Heart left ventricle (tissue), 16 donors: Measurements from ENCODE around the gene LRP1. TPM values are rescaled to one million over a fixed set of nuclear protein-coding genes. Genes with fewer than 3 reads are reported as not detected.
A peak's percentile ranks its signal among the peaks of the same experiment; 100 is the strongest.

Experiments
- ATAC-seq, 4 donors: fragments of 200-7000 bp; cut with Tn5 transposase; one replicate each; pipeline ENCODE4 v1.9.1; 2020 to 2022; ENCODE audit warnings: moderate library complexity in 4 of 4, mild to moderate bottlenecking in 3 of 4, moderate number of reproducible peaks in 1 of 4
- DNase-seq, 5 donors: peaks; one replicate each; pipeline ENCODE4 v3.0.0-alpha.2; 2020
- H3K27ac ChIP-seq, 12 donors: fragments of 200-600 bp; sonication (generic) in 4 of 12; one replicate each; pipeline versions ENCODE4 v1.5.0 to v1.8.0; 2016 to 2022; ENCODE audit warnings: mild to moderate bottlenecking in 2 of 12
- H3K27me3 ChIP-seq, 9 donors: fragments of 200-600 bp; sonication (generic) in 2 of 9; one replicate each; pipeline versions ENCODE4 v1.5.1 to v1.8.0; 2016 to 2022; ENCODE audit warnings: mild to moderate bottlenecking in 3 of 9
- H3K36me3 ChIP-seq, 9 donors: fragments of 200-600 bp; sonication (generic) in 2 of 9; one replicate each; pipeline versions ENCODE4 v1.5.0 to v1.8.0; 2018 to 2022; ENCODE audit warnings: mild to moderate bottlenecking in 2 of 9
- H3K4me1 ChIP-seq, 12 donors: fragments of 200-600 bp; sonication (generic) in 4 of 12; one replicate each; pipeline versions ENCODE4 v1.5.0 to v1.8.0; 2016 to 2022; ENCODE audit warnings: mild to moderate bottlenecking in 3 of 12
- H3K4me3 ChIP-seq, 12 donors: fragments of 200-600 bp; sonication (generic) in 4 of 12; one replicate each; pipeline versions ENCODE4 v1.5.0 to v1.8.0; 2017 to 2022; ENCODE audit warnings: mild to moderate bottlenecking in 9 of 12, moderate library complexity in 4 of 12
- H3K9me3 ChIP-seq, 12 donors: fragments of 200-600 bp; sonication (generic) in 4 of 12; one replicate each; pipeline versions ENCODE4 v1.5.0 to v1.8.0; 2016 to 2022; ENCODE audit warnings: mild to moderate bottlenecking in 1 of 12
- CTCF ChIP-seq, 12 donors: fragments of 200-600 bp; sonication (generic) in 4 of 12; IDR thresholded peaks; one replicate each; pipeline versions ENCODE4 v1.5.0 to v1.8.0; 2018 to 2022; ENCODE audit warnings: antibody characterized with exemption in 12 of 12, mild to moderate bottlenecking in 5 of 12
- POLR2A ChIP-seq, 2 donors: fragments of 450-650 bp; IDR thresholded peaks; one replicate each; pipeline ENCODE4 v1.6.1; 2017; ENCODE audit warnings: antibody characterized with exemption in 2 of 2, mild to moderate bottlenecking in 2 of 2, moderate library complexity in 2 of 2
- WGBS, 4 donors: extraction: QIAGEN DNeasy Blood & Tissue Kit in 2 of 4; methylation state at CpG; one replicate each; pipeline versions ENCODE4 v1.1.5 to v1.1.7; 2013 to 2018; 5-methylcytosine and 5-hydroxymethylcytosine counted together
- intact Hi-C, 10 donors: fragments of 100-400 bp; cut with DNase I; formaldehyde crosslinking; loops; one replicate each; pipeline versions ENCODE4 v1.11.1 to v1.14.2; 2022
- polyA plus RNA-seq, 2 donors: library from polyadenylated mRNA; stranded (reverse); fragments of 200-250 nt; gene quantifications; one replicate each; pipeline ENCODE4 v1.2.3, GENCODE V29; 2013
- total RNA-seq, 9 donors: library from RNA; depleted of rRNA in 2 of 9; stranded (reverse); fragments of >200 nt in 2 of 9; fragmentation: NEBNext Ultra II Directional in 3 of 9; extraction: Animal tissue kit (Norgen Biotek cat#: 25700) in 3 of 9; gene quantifications; one replicate each; pipeline versions ENCODE4 v1.1.0 to v1.2.4, GENCODE V29; 2016 to 2023
- donor health status: ischemic (EF 13 %, LVEDD 7.1; RV severe dilation, severe dysfunction).
- donor health status: healthy with polysubstance abuse.
- donor health status: DM: no; HTN: yes; CAD: no.
- donor health status: DM: no; HTN: no; CAD: no.
- donor health status: ischemic (EF 25% LVEDD 6.9; RV normal size, moderate dysfunction).
- donor health status: ischemic (EF 25% LVEDD 5.7; RV mildly dilated, moderate dysfunction).
- donor health status: healthy.
- donor health status: DM: yes; HTN: yes; CAD: no.
- donor health status: ischemic (EF 35%, LVEDD 5.7; RV mildly dilated, moderate dysfunction).
- donor health status: nonischemic (EF 11% LVEDD 7.7; RV severe dilation, severe dysfunction).
- donor health status: DM: yes; HTN: yes; CAD: no.
- donor health status: PGD.
- donor health status: ischemic (EF 29% LVEDD 5.4; RV normal size, mild dysfunction).
- donor health status: nonischemic (EF 23%, LVEDD 6.1; RV moderate dilation, normal function).

LRP1 gene
- total and polyA plus RNA-seq, 11 donors: 23.0 to 316 (median 69.0) TPM

GRCh38 chr12:57129321-57129842 is 1.1 kb downstream of the LRP1 start:
- Histone ChIP-seq H3K27ac (peak overlapping the region; percentile 92 to 100 (median 98)), H3K4me1 (peaks cover 6 to 63% (median 47%) of the 10 kb centered on the region in 12 donors), H3K9me3 (no peaks in the 10 kb centered on the region), H3K27me3 (no peaks in the 10 kb centered on the region), H3K36me3 (peaks cover 0 to 10% (median 0%) of the 10 kb centered on the region in 9 donors), H3K4me3 (peak overlapping the region; percentile 68 to 94 (median 79))
- DNase-seq: peak in 1 of 5 donors; percentile 42
- intact Hi-C loops: loop anchor here in 2 of 10 donors (2.0 to 5.0 kb wide), 2 partner anchors 45 to 108 kb away; a partner anchor contains a TSS
- TF ChIP-seq POLR2A (IDR thresholded peaks at IDR 0.05) (no peak), CTCF (IDR thresholded peaks at IDR 0.05) (no peak)
- 22 to 36% (median 31%) methylated on average over 10 to 12 of the region's 12 CpGs for WGBS, 4 donors
- no peak for ATAC-seq

GRCh38 chr12:57129889-57130288 is 1.6 kb downstream of the LRP1 start:
- peaks cover 10 to 68% (median 52%) of the 10 kb centered on the region in 12 donors for H3K4me1 ChIP-seq
- H3K27me3 ChIP-seq: no peaks in the 10 kb centered on the region
- intact Hi-C loops: loop anchor here in 2 of 10 donors (2.0 to 5.0 kb wide), 2 partner anchors 45 to 107 kb away; a partner anchor contains a TSS
- H3K27ac ChIP-seq: peak overlapping the region in 11 of 12 donors; percentile 92 to 100 (median 98)
- DNase-seq: peak in 2 of 5 donors; percentile 56 to 57
- peaks cover 0 to 10% (median 0%) of the 10 kb centered on the region in 9 donors for H3K36me3 ChIP-seq
- TF ChIP-seq POLR2A (IDR thresholded peaks at IDR 0.05): peak in 1 of 2 donors; percentile 11
- no peak for TF ChIP-seq CTCF (IDR thresholded peaks at IDR 0.05)
- ATAC-seq: peak in 2 of 4 donors; percentile 14 to 25
- peak overlapping the region; percentile 68 to 94 (median 79) for H3K4me3 ChIP-seq
- H3K9me3 ChIP-seq: no peaks in the 10 kb centered on the region

- Histone ChIP-seq H3K27me3 (no peaks in the 10 kb centered on the region), H3K4me3 (peak overlapping the region in 10 of 12 donors; percentile 69 to 94 (median 81)), H3K36me3 (peaks cover 0 to 10% (median 0%) of the 10 kb centered on the region in 9 donors), H3K27ac (peak overlapping the region in 11 of 12 donors; percentile 20 to 100 (median 97)), H3K4me1 (peaks cover 17 to 79% (median 62%) of the 10 kb centered on the region in 12 donors), H3K9me3 (no peaks in the 10 kb centered on the region)
- intact Hi-C loops: no loop called here
- DNase-seq: no peak
- TF ChIP-seq POLR2A (IDR thresholded peaks at IDR 0.05): no peak
- TF ChIP-seq CTCF (IDR thresholded peaks at IDR 0.05): no peak
- ATAC-seq: no peak
- WGBS, 4 donors: 74 to 86% (median 77%) methylated on average over 2 of the region's 2 CpGs
These were observed 2.7 kb downstream of the LRP1 start for GRCh38 chr12:57130941-57131340.

- Histone ChIP-seq H3K4me3 (peak overlapping the region in 10 of 12 donors; percentile 4 to 94 (median 72)), H3K27ac (peak overlapping the region in 11 of 12 donors; percentile 74 to 100 (median 95)), H3K27me3 (no peaks in the 10 kb centered on the region), H3K36me3 (peaks cover 0 to 10% (median 0%) of the 10 kb centered on the region in 9 donors), H3K9me3 (no peaks in the 10 kb centered on the region), H3K4me1 (peaks cover 17 to 83% (median 67%) of the 10 kb centered on the region in 12 donors)
- ATAC-seq (no peak), DNase-seq (no peak)
- TF ChIP-seq CTCF (IDR thresholded peaks at IDR 0.05) (no peak), POLR2A (IDR thresholded peaks at IDR 0.05) (no peak)
- 49 to 62% (median 56%) methylated on average over 9 of the region's 9 CpGs for WGBS, 4 donors
- intact Hi-C loops: no loop called here
These were observed 3.8 kb downstream of the LRP1 start for GRCh38 chr12:57131896-57132744.
